PFSK-1 (cell line): ENCODE measurements around the gene ADARB1.

ENCODE experiments used
- FOXP2 ChIP-seq: optimal IDR thresholded peaks from 2 replicates; pipeline ENCODE3; 2011; ENCODE audit warnings: borderline replicate concordance, control low read depth, inconsistent platforms; ENCODE audit not compliant: insufficient read depth; ENCODE audit errors: extremely low read length, extremely low read depth
- POLR2AphosphoS5 ChIP-seq: IDR thresholded peaks from 2 replicates; pipeline ENCODE4 v1.6.1; 2012; ENCODE audit warnings: low read depth, mild to moderate bottlenecking, control low read depth, low read length, moderate library complexity
- SIN3A ChIP-seq: IDR thresholded peaks from 2 replicates; pipeline ENCODE4 v1.6.1; 2012; ENCODE audit warnings: mild to moderate bottlenecking, low read length, moderate library complexity, borderline replicate concordance; ENCODE audit not compliant: insufficient read depth
- TAF1 ChIP-seq: IDR thresholded peaks from 2 replicates; pipeline ENCODE4 v1.6.1; 2012; ENCODE audit warnings: low read length, control low read depth, borderline replicate concordance; ENCODE audit not compliant: insufficient read depth
- TF ChIP-seq, protein P1 (sequence below), 2 experiments: IDR thresholded peaks; 2 replicates each; pipeline versions ENCODE4 v1.6.1 to v1.8.0; 2011 to 2012; ENCODE audit warnings: low read depth in 2 of 2, low read length in 2 of 2, control low read depth in 1 of 2, inconsistent platforms in 1 of 2, mild to moderate bottlenecking in 1 of 2, moderate library complexity in 1 of 2; ENCODE audit not compliant: insufficient read depth in 1 of 2

Gene ADARB1

DNA sequence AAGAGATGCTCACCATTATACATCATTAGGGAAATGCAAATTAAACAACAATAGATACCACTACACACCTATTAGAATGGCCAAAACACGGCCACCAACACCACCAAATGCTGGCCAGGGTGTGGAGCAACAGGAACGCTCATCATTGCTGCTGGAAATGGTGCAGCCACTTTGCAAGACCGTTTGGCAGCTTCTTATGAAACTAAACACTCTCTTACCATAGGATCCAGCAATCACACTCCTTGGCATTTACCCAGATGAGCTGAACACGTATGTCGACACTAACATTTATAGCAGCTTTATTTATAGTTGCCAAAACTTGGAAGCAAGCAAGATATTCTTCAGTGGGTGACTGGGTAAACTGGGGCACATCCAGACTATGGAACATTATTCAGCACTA is 28.9 kb upstream of the ADARB1 start:
- TF ChIP-seq FOXP2 (no peak), TAF1 (no peak), SIN3A (no peak), POLR2AphosphoS5 (no peak)
- TF ChIP-seq, protein P1, sequence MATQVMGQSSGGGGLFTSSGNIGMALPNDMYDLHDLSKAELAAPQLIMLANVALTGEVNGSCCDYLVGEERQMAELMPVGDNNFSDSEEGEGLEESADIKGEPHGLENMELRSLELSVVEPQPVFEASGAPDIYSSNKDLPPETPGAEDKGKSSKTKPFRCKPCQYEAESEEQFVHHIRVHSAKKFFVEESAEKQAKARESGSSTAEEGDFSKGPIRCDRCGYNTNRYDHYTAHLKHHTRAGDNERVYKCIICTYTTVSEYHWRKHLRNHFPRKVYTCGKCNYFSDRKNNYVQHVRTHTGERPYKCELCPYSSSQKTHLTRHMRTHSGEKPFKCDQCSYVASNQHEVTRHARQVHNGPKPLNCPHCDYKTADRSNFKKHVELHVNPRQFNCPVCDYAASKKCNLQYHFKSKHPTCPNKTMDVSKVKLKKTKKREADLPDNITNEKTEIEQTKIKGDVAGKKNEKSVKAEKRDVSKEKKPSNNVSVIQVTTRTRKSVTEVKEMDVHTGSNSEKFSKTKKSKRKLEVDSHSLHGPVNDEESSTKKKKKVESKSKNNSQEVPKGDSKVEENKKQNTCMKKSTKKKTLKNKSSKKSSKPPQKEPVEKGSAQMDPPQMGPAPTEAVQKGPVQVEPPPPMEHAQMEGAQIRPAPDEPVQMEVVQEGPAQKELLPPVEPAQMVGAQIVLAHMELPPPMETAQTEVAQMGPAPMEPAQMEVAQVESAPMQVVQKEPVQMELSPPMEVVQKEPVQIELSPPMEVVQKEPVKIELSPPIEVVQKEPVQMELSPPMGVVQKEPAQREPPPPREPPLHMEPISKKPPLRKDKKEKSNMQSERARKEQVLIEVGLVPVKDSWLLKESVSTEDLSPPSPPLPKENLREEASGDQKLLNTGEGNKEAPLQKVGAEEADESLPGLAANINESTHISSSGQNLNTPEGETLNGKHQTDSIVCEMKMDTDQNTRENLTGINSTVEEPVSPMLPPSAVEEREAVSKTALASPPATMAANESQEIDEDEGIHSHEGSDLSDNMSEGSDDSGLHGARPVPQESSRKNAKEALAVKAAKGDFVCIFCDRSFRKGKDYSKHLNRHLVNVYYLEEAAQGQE (IDR thresholded peaks at IDR 0.05; ENCODE audit: insufficient read depth in 1 of 2, low read depth in 2 of 2, low read length in 2 of 2), result no peak

DNA sequence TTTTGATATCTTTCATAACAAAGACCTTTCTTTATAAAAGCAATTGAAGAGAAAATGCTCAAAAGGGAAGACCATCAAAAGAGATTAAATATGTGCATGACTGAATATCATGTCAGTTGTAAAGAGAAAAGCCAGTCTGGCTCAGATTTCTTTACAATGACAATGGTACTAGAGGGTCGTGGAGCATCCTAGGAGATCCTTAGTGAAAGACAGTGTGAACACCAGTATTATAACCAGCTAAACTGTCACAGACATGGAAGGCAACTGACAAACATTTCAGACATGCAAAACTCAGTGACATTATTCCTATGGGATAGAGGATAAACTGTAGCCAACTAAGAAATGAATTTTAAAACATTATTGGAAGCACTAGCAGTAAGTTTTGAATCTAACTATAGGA is 27.1 kb upstream of the ADARB1 start:
- TF ChIP-seq SIN3A (no peak), TAF1 (no peak), POLR2AphosphoS5 (no peak)
- TF ChIP-seq, protein P1 (IDR thresholded peaks at IDR 0.05; ENCODE audit: insufficient read depth in 1 of 2, low read depth in 2 of 2, low read length in 2 of 2), result no peak

DNA sequence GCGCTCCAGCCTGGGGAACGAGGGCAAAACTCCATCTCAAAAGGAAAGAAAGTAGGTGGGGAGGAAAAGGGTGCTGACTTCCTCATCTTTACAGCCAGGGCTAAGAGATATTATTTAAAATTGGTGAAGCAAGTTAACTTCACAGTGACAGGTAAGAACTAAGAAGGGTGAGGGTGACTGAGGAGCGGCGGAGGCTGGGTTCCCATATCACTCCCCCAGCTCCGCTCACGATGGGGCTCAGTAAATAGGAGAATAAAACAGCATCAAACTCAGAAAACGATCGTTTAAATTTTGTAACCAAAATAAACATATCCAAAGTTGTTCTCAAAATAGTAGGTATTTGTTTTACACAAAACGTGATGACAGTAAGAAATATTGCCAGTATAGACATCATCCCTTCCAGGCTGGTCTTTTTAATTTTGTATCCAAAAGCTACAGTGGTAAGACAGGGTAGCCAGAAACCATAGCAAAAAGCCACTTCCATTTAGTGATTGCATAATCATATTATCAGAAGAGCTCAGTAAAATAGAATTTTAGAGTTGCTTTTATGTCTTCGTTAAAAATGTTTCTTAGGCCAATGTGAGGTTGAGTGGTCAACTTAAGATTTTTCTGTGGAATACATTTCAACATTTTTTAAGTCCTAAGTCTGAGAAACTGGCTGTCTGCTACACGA is 26.2 kb upstream of the ADARB1 start:
- TF ChIP-seq FOXP2 (no peak), SIN3A (no peak), POLR2AphosphoS5 (no peak), TAF1 (no peak)
- TF ChIP-seq, protein P1 (IDR thresholded peaks at IDR 0.05; ENCODE audit: insufficient read depth in 1 of 2, low read depth in 2 of 2, low read length in 2 of 2), result no peak

DNA sequence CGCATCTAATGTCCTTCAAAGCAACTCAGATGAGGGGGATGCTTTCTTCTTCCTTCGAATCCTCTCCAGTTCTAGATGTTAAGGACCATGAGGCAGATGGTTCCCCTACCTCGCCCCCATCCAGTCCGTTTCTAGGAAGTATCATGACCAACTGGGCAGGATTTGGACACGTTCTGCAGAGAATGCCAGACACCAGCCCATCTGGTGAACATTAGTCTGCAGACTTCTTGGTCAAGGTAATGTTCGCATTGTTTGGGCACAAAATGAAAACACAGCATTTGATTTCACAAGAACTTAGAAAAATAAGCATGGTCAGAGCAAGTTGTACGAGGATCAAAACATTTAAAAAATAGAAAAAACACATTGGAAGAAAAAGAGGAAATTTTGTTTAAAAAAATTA is 25.4 kb upstream of the ADARB1 start:
- no peak for TF ChIP-seq SIN3A
- TF ChIP-seq FOXP2, result no peak
- TF ChIP-seq, protein P1 (IDR thresholded peaks at IDR 0.05; ENCODE audit: insufficient read depth in 1 of 2, low read depth in 2 of 2, low read length in 2 of 2), result no peak
- no peak for TF ChIP-seq TAF1
- no peak for TF ChIP-seq POLR2AphosphoS5
